Astrocyte (in vitro differentiated cells and primary cell): ENCODE data around the gene SULT6B1.
"Not testable (repeated sequence)": the region's sequence is repeated elsewhere in the genome, so short reads cannot be mapped to it uniquely, and the experiment has no call there.

ENCODE experiments used
- EZH2 ChIP-seq: IDR thresholded peaks from 2 replicates; pipeline ENCODE4 v1.6.1; 2012; ENCODE audit warnings: mild to moderate bottlenecking, low read length, inconsistent platforms; ENCODE audit not compliant: insufficient read depth
- TF ChIP-seq, protein P1 (sequence below): IDR thresholded peaks from 2 replicates; pipeline ENCODE4 v1.5.1; 2011; ENCODE audit warnings: low read depth, mild to moderate bottlenecking, inconsistent platforms, low read length, moderate library complexity; ENCODE audit not compliant: insufficient read depth

- TF ChIP-seq, protein P1, sequence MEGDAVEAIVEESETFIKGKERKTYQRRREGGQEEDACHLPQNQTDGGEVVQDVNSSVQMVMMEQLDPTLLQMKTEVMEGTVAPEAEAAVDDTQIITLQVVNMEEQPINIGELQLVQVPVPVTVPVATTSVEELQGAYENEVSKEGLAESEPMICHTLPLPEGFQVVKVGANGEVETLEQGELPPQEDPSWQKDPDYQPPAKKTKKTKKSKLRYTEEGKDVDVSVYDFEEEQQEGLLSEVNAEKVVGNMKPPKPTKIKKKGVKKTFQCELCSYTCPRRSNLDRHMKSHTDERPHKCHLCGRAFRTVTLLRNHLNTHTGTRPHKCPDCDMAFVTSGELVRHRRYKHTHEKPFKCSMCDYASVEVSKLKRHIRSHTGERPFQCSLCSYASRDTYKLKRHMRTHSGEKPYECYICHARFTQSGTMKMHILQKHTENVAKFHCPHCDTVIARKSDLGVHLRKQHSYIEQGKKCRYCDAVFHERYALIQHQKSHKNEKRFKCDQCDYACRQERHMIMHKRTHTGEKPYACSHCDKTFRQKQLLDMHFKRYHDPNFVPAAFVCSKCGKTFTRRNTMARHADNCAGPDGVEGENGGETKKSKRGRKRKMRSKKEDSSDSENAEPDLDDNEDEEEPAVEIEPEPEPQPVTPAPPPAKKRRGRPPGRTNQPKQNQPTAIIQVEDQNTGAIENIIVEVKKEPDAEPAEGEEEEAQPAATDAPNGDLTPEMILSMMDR = not testable (repeated sequence)
- TF ChIP-seq EZH2 = not testable (repeated sequence)
These were observed 16.7 kb upstream of the SULT6B1 start for GRCh38 chr2:37205071-37205661.
